Measurements from ENCODE around the gene MFNG.

GRCh38 chr22:37496651-37497050, 10.5 kb upstream of the MFNG start:
- TF ChIP-seq CTCF (IDR thresholded peaks at IDR 0.05; ENCODE audit: low read depth, low read length), result no peak
- no peak for TF ChIP-seq MAX (IDR thresholded peaks at IDR 0.05; ENCODE audit: low read depth, low read length)
- no peak for TF ChIP-seq POLR2A (IDR thresholded peaks at IDR 0.05; ENCODE audit: extremely low read depth, insufficient read length)
- TF ChIP-seq MYC (IDR thresholded peaks at IDR 0.05; ENCODE audit: low read depth, low read length), result no peak

All from NB4 (cell line).